AG09309 (cell line): ENCODE results near the gene NOC2L.
A peak's percentile ranks its signal among the peaks of the same experiment; 100 is the strongest.

Experiments used
- DNase-seq: peaks from one replicate; pipeline ENCODE4 v3.0.0-alpha.2; 2010; ENCODE audit warnings: low read depth
- H3K4me3 ChIP-seq: 2 replicates; pipeline ENCODE4 v1.5.1; 2011; ENCODE audit warnings: mild to moderate bottlenecking, low read depth, low read length, moderate library complexity; ENCODE audit not compliant: control insufficient read depth
- TF ChIP-seq, protein P1 (sequence below): IDR thresholded peaks from 2 replicates; pipeline ENCODE4 v1.5.1; 2011; ENCODE audit warnings: mild to moderate bottlenecking, low read depth, low read length, inconsistent platforms; ENCODE audit not compliant: insufficient read depth, control insufficient read depth; ENCODE audit errors: missing control alignments

Gene NOC2L

DNA sequence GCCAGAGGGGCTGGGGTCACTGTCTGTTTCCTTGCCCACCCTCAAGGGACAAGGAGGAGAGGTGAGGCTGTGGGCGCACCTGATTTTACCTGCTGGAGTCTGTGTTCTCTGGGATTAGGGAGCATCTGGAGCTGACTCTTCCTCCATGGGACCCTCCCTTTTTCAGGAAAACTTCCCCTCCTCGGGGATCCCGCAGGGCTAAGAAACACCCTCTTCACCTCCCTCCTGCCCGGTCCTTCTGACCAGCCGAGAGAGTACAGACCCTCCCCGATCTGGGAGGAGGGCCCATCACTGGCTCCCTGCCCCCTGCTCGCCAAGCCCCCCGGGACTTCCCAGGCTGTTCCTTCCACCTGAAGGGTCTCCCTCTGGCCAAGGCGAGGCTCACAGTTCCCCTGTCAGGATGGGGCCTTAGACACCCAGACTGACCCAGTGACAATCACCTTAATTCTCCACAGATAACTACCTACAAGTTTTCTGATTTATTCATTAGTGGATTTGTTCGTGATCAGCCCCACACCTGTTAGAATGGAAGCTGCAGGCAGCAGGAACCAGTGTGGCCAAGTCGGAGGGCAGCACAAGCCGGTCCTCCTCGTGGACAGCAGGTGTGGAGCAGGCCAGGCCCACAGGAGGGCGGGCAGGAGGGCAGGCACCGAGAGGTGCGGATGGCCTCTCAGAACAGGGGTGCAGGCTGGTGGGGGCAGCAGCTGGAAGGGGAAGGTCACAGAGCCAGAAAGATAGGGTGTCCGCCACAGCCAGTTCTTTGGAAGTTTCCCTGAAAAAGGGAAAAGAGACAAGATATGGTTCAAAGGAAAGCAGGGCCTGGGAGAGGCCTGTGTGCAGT lies 51.2 kb downstream of the NOC2L start:
- H3K4me3 ChIP-seq: no peak overlapping the region
- TF ChIP-seq, protein P1, sequence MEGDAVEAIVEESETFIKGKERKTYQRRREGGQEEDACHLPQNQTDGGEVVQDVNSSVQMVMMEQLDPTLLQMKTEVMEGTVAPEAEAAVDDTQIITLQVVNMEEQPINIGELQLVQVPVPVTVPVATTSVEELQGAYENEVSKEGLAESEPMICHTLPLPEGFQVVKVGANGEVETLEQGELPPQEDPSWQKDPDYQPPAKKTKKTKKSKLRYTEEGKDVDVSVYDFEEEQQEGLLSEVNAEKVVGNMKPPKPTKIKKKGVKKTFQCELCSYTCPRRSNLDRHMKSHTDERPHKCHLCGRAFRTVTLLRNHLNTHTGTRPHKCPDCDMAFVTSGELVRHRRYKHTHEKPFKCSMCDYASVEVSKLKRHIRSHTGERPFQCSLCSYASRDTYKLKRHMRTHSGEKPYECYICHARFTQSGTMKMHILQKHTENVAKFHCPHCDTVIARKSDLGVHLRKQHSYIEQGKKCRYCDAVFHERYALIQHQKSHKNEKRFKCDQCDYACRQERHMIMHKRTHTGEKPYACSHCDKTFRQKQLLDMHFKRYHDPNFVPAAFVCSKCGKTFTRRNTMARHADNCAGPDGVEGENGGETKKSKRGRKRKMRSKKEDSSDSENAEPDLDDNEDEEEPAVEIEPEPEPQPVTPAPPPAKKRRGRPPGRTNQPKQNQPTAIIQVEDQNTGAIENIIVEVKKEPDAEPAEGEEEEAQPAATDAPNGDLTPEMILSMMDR: no peak
- DNase-seq: no peak

GRCh38 chr1:906600-907420 lies 52.2 kb downstream of the NOC2L start:
- no peak for DNase-seq
- no peak overlapping the region for H3K4me3 ChIP-seq
- TF ChIP-seq, protein P1: no peak

- no peak for DNase-seq
- H3K4me3 ChIP-seq: no peak overlapping the region
- TF ChIP-seq, protein P1: no peak
Measured at GRCh38 chr1:905811-906599, 53.1 kb downstream of the NOC2L start.

DNA sequence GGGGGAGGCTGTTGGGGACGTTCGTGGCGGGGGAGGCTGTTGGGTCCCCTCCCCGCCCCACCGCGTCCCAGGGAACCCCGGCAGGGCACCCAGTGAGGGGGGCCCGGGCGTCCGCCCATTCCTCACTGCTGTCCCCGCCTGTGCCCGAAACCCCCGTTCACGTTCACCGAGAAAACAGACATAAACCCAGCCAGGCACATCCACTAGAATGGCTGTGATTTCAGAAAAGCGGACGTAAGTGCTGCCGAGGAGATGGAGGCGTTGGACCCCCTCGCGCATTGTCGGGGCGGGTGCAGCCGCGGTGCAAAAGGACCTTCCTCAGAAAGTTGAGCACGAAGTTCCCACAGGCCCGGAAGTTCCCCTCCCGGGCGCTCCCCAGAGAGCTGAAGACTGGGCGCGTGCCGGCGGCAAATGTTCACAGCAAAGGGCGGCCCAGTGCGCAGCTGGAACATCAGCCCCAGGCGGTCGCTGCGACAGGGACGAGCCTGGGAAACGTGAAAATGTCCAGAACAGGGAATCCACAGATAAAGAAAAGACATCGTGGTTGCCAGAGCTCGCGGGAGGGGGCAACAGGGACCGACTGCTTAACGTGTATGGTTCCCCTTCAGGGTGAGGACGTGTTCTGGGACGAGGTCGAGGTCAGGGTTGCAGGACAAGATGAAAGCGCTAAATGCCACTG lies 53.8 kb downstream of the NOC2L start:
- no peak for DNase-seq

DNA sequence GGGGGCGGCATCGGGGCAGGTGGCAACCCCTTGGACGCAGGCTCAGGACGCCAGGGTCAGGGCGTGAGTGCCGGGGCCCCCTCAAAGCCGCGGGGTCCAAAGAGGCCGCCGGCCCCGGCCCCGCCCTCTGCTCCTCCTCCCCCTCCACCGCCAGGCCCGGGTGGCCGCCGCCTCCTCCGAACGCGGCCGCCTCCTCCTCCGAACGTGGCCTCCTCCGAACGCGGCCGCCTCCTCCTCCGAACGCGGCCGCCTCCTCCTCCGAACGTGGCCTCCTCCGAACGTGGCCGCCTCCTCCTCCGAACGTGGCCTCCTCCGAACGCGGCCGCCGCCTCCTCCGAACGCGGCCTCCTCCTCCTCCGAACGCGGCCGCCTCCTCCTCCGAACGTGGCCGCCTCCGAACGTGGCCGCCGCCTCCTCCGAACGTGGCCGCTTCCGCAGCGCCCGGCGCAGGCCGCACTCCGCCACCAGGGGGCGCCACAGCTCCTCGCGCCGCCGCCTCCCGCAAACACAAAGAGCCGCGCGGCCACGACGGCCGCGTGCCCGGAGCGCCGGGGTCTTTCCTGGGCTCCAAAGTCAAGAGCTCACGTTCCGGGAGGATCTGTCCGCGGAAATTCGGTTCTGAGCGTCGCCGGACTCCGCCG lies 54.6 kb downstream of the NOC2L start:
- peak overlapping the region; percentile 56 for H3K4me3 ChIP-seq
- DNase-seq: no peak
- TF ChIP-seq, protein P1: peak; percentile 52

More for the DNA sequence above, 53.8 kb downstream of the NOC2L start:
- TF ChIP-seq, protein P1: no peak
- peak overlapping the region; percentile 56 for H3K4me3 ChIP-seq
